Mononuclear cell (primary cell): ENCODE data around the gene DYNLT3. TPM values are rescaled to one million over a fixed set of nuclear protein-coding genes. Genes with fewer than 3 reads are reported as not detected.

Source experiments
- H3K27me3 ChIP-seq: 2 replicates; pipeline ENCODE4 v1.6.0; 2011; ENCODE audit warnings: low read length, control low read depth; ENCODE audit not compliant: insufficient read depth
- H3K4me1 ChIP-seq: 2 replicates; pipeline ENCODE4 v1.5.1; 2011; ENCODE audit warnings: mild to moderate bottlenecking, low read length, control low read depth; ENCODE audit not compliant: insufficient read depth
- H3K4me3 ChIP-seq: 2 replicates; pipeline ENCODE4 v1.5.1; 2011; ENCODE audit warnings: mild to moderate bottlenecking, low read length, moderate library complexity
- H3K9me3 ChIP-seq: 2 replicates; pipeline ENCODE4 v1.5.1; 2011; ENCODE audit warnings: low read depth, mild to moderate bottlenecking, control low read depth, low read length
- total RNA-seq: library from RNA; depleted of rRNA; stranded (reverse); fragments of >200 nt; gene quantifications from one replicate; pipeline ENCODE4 v1.2.3, GENCODE V29; 2012

DYNLT3 gene, protein sequence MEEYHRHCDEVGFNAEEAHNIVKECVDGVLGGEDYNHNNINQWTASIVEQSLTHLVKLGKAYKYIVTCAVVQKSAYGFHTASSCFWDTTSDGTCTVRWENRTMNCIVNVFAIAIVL
- 48.5 TPM for total RNA-seq

DNA sequence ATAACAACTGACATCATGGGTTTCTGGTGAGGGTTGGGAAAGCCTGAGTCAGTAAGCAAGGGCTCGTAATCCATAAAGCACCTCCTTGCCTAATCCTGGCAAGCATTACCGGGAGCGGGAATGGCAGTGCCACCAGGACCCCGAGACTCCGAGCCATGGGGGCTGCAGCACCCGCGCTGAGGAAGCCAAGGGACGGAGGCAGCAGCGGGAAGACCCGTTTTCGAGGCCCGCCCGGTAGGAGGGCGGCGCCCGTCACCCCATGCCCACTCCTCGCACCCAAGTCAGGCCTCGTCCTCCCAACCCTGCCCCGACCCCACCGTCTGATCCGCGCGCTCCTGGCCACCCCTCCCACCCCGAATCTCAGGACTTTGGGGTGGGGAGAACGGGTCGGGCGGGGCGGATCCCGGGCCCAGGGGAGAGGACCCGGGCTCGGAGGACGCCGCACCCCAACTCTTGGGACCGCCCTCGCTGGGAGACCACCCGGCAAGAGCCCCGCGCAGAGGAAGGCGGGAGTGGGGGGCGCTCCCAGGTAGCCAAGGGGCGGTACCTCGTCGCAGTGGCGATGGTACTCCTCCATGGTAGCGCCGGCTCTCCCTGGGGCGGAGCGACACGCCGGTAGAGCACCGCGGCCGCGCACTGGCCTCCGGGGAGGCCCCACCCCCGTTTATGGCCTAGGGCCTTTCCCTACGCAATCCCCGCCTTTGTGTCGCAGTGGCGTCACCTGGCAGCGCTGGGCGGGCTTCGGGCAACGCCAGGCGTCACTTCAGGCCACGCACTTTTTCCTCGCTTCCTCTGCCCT is at the start of gene DYNLT3:
Gene DYNLT3, minus strand, starts transcription at position 638 of the 799 bp plus-strand sequence. Its CDS starts 61 bp downstream, at position 577.
- Histone ChIP-seq H3K27me3 (no peaks in the 10 kb centered on the region), H3K9me3 (no peaks in the 10 kb centered on the region), H3K4me3 (peak within 1 kb of the TSS; percentile 54), H3K4me1 (no peaks in the 10 kb centered on the region)

DNA sequence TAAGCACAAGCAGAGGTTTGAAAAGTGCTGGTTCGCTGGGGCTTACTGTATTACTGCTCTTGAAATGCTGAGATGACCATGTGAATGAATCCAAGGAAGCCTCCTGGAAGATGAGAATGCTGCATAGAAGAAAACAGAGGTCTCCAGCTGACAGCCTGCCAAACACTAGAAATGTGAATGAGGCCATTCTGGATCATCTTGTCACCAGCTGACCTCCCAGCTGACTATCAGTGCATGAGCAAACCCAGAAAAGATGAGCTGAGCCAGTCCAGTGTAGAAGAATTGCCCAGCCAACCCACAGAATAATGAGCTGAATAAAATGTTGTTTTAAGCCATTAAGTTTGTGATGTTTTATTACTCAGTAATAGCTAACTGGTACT is 49.1 kb upstream of the DYNLT3 start:
- no peaks in the 10 kb centered on the region for H3K4me1 ChIP-seq
- H3K4me3 ChIP-seq: no peak overlapping the region
- H3K27me3 ChIP-seq: no peaks in the 10 kb centered on the region
- H3K9me3 ChIP-seq: no peaks in the 10 kb centered on the region

DNA sequence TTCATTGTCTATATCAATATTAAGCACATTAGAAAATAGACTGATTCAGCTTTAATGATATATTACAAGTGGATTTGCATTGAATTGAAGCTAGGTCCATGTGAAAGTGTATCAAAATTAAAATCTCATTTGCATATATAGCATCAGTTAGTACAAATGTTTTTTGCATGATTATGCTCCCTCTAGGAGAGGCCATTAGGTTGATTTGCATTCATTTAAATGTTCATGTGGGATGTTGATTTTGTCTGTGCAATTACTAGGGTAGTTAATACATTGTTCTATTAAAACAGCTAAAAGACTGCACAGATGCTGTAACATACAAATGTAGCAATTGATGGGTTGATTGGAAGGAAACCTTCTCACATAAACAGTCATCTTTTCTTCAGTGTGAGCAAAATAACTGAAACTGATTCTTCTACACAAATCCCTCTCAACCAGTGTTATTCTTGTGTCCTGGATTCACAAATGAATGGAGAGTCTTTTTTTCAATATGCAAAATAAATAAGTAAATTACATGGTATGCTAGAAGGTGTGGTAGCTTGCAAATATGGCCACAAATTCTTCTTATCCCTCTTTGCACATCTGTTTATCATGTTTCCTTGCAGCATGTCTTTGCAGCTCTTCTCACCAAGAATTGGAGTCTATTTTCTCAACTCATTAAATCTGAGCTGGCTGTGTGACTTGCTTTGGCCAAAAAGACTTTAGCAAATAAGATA is 48.6 kb upstream of the DYNLT3 start:
- Histone ChIP-seq H3K27me3 (no peaks in the 10 kb centered on the region), H3K4me3 (no peak overlapping the region), H3K4me1 (no peaks in the 10 kb centered on the region), H3K9me3 (no peaks in the 10 kb centered on the region)

DNA sequence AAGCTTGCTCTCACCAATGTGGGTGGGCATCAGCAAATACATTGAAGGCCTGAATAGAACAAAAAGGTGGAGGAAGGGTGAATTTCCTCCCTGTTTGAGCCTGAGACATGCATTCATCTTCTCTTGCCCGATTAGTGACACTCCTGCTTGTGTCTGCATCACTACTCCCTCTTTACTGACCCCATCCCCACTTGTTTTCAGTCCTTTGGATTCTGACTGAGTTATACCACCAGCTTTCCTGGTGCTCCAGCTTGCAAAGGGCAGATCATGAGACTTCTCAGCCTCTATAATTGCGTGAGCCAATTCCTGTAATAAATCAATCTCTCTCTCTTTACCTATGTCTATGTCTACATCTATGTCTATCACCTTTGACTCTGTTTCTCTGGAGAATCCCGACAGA is 47.4 kb upstream of the DYNLT3 start:
- H3K4me1 ChIP-seq: no peaks in the 10 kb centered on the region
- no peaks in the 10 kb centered on the region for H3K9me3 ChIP-seq
- H3K27me3 ChIP-seq: no peaks in the 10 kb centered on the region
- no peak overlapping the region for H3K4me3 ChIP-seq

DNA sequence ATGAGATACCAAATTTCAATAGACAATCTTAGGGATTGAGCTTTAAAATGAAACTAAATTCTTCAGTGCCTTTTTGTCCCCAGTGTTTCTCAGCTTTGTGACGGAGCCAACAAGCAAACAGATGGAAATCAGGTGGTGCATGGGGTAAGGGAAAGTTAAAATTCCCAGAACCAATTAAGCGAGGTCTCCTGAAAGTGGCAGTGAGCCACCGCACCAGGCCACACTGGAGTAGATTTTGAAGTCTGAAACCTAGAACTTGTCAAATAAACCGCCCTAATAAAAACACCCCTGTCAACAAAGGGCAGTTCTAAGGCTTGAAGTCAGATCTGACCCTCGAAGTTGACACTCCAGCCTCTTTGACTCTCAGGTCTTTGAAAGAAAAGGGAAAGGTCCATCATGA is 40.6 kb upstream of the DYNLT3 start:
- Histone ChIP-seq H3K9me3 (no peaks in the 10 kb centered on the region), H3K4me3 (no peak overlapping the region), H3K27me3 (no peaks in the 10 kb centered on the region), H3K4me1 (no peaks in the 10 kb centered on the region)

DNA sequence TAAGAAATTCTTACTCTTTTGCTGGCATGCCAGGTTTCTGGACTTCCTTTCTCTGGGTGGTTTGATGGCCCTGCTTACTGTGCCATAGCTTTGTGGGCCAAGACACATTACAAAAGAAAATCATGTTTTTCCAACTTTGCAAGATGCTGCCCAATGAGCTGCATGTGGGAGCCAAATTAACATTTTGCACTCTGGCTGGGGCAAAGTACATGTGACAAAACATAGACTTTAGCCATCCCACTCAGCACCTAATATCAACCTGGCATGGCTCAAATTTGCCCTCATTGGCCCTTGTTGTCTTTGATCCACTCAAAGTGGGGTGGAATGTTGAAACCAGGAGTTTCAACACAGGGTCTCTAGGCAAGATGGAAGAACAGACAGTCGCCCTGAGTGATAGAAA is 40.0 kb upstream of the DYNLT3 start:
- Histone ChIP-seq H3K27me3 (no peaks in the 10 kb centered on the region), H3K9me3 (no peaks in the 10 kb centered on the region), H3K4me3 (no peak overlapping the region), H3K4me1 (no peaks in the 10 kb centered on the region)

DNA sequence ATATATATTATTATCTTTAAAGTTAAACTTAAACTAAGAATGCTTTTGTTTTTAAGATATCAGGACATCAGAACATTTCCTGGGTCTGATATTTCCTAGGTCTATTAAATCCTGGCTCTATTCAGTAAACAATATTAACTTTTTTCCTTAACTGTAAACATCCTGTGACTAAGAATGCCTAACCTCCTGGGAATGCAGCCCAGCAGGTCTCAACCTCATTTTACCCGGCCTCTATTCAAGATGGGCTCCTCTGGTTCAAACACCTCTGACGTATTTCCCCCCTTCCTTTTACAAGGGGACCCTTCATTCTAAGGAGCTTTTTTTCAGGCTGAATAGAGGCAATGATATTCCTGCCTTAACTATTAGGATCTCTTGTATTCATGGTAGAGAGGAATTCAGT is 35.8 kb upstream of the DYNLT3 start:
- H3K4me1 ChIP-seq: no peaks in the 10 kb centered on the region
- H3K9me3 ChIP-seq: no peaks in the 10 kb centered on the region
- H3K27me3 ChIP-seq: no peaks in the 10 kb centered on the region

DNA sequence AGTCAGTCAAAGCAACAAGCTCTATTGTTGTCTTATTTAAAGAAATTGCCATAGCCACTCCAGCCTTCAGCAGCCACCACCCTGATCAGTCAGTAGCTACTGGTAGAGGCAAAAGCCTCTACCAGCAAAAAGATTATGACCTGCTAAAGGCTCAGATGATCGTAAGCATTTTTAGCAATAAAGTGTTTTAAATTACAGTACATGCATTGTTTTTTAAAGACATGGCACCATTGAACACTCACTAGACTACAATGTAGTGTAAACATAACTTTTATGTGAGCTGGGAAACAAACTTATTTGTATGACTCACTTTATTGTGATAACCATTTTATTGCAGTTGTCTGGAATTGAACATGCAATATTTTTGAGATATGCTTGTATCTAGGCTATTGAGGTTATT is 32.3 kb upstream of the DYNLT3 start:
- Histone ChIP-seq H3K4me1 (no peaks in the 10 kb centered on the region), H3K9me3 (no peaks in the 10 kb centered on the region), H3K27me3 (no peaks in the 10 kb centered on the region), H3K4me3 (no peak overlapping the region)

More for the DNA sequence above, 35.8 kb upstream of the DYNLT3 start:
- no peak overlapping the region for H3K4me3 ChIP-seq

DNA sequence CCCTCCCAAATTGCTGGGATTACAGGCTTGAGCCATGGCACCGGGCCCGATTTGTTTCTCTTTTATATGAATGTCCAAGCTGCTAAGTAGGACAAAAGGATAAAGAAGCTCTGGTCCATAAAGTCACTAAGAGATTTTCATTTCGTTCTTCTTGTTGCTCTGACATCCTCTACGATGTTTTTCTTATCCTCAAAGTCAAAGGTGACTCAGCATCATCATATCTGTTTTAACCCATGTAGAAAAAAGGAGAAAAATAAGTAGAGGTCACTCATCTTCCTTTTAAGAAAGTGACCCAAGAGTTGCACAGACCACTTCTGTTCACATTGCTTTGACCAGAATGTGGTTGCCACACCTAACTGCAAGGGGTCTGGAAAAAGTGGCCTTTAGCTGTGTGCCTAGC is 29.3 kb upstream of the DYNLT3 start:
- H3K9me3 ChIP-seq: no peaks in the 10 kb centered on the region
- H3K27me3 ChIP-seq: no peaks in the 10 kb centered on the region
- H3K4me1 ChIP-seq: no peaks in the 10 kb centered on the region

DNA sequence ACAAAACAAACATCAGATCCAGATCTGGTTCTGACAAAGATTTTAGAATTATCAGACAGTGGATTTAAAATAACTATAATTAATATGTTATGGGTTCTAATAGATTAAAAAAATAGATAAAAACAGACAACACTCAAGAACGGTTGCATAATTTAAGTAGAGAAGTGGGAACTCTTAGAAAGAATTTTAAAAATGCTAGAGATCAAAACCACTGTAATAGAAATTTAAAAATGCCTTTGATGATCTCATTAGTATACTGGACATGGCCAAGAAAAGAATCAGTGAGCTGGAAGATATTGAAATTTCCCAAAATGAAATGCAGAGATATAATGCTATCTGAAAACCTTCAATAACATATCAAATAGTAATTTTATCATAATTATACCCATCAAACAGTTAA is 28.3 kb upstream of the DYNLT3 start:
- Histone ChIP-seq H3K9me3 (no peaks in the 10 kb centered on the region), H3K27me3 (no peaks in the 10 kb centered on the region), H3K4me1 (no peaks in the 10 kb centered on the region), H3K4me3 (no peak overlapping the region)

More for the DNA sequence above, 29.3 kb upstream of the DYNLT3 start:
- H3K4me3 ChIP-seq: no peak overlapping the region

DNA sequence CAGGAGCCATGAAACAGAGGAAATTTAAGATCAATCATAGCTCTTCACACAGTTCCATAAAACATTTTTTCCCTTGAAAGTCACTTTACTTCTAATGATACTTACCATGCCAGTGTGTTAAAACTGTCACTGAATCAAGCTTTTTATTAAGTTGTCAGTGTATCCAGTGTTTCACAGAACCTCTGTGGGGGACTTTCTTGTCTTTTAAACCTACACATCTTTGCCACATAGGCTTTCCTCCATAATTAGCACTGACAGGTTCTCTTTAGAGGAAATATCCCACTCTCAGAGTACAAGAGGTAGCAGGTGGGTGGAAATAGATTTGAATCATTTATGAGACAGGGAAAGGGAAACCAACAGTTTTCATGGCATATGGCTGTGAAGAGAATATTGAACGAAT is 25.8 kb upstream of the DYNLT3 start:
- H3K4me1 ChIP-seq: no peaks in the 10 kb centered on the region
- no peaks in the 10 kb centered on the region for H3K9me3 ChIP-seq
- H3K27me3 ChIP-seq: no peaks in the 10 kb centered on the region
- H3K4me3 ChIP-seq: no peak overlapping the region

DNA sequence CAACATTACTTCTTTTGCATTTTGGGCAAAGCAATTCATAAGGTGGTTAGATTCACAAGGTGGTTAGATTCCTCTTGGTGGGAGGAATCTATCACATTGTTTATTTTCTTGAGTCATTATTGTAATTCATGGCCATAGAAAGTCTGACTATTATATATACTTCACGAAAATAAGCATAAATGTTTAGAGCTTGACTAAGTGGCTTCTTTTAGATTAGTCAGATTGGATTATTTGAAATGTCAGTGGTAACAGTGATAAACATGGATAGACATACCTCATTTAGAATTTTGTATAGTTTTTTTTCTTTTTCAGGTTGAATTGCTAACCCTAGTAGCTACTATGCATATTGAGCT is 24.9 kb upstream of the DYNLT3 start:
- Histone ChIP-seq H3K27me3 (no peaks in the 10 kb centered on the region), H3K4me3 (no peak overlapping the region), H3K9me3 (no peaks in the 10 kb centered on the region), H3K4me1 (no peaks in the 10 kb centered on the region)

DNA sequence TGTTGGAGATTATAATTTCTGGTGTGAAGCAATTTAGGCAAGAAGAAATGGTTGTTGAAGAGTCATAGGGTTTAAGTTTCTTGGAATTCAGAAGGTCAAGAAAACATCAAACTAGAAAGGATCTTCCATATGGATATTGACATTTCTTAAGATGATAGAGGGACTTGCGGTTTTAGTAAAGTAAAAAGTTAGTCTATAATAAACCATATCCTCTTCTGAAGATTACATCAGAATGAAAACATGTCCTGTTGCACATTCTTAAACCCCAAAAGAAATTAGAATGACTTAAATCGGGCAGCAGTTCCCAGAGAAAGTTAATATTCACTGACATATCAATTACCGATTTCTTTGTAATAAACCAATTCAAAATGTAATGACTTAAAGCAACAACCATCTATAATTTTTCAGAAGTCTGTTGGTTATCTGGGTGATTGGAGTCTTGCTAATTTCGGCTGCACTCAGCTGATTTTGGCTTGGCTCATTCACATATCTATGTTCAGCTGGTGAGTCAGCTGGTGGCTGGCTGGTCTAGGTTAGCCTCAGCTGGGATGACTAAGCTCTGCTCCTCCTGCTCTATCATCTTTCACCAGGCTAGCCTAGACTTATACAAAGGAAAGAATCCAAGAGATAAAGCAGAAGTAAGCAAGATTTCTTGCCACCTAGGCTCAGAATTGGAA is 24.4 kb upstream of the DYNLT3 start:
- Histone ChIP-seq H3K9me3 (no peaks in the 10 kb centered on the region), H3K4me1 (no peaks in the 10 kb centered on the region), H3K4me3 (no peak overlapping the region), H3K27me3 (no peaks in the 10 kb centered on the region)

DNA sequence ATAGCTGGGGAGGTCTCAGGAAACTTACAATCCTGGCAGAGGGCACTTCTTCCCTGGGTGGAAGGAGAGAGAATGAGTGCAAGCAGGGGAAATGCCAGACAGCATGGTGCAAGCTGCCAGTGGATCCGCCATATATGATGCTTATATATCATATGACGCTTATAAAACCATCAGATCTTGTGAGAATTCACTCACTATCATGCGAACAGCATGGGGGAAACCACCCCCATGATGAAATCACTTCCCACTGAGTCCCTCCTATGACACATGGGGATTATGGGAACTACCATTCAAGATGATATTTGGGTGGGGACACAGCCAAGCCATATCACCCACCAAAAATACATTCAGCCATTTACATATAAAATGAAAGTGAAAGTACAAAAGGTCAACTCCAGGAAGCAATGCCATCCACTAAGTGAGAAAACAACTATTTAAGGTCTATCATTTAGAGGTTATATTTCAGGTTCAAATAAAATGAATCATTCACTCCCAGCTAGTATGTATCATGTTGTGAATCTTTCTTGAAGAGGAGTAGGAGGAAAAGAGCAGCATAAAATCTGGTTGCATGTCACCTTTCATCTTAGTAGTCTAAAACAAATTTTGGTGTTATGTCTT is 20.3 kb upstream of the DYNLT3 start:
- no peaks in the 10 kb centered on the region for H3K4me1 ChIP-seq
- H3K4me3 ChIP-seq: no peak overlapping the region
- no peaks in the 10 kb centered on the region for H3K9me3 ChIP-seq
- H3K27me3 ChIP-seq: no peaks in the 10 kb centered on the region

DNA sequence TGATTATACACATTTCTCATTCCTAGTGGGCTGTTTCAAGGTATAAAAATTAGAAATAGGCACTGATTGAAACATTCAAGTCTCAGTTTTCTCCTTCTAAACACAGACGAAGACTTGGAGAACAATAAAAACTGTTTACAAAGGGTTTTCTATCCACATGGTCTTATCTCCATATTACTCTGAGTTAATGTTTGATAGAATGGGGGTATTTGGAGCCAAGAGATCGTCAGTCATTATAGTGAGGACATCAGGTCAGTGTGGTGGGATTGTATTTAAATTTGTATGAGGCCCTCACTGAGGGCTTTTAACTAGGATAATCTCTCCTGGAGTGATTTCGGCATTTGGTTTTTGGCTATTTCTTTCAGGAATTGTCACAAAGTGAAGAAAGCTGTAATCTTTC is 16.4 kb upstream of the DYNLT3 start:
- Histone ChIP-seq H3K4me3 (no peak overlapping the region), H3K4me1 (no peaks in the 10 kb centered on the region), H3K27me3 (no peaks in the 10 kb centered on the region), H3K9me3 (no peaks in the 10 kb centered on the region)
